AG20443 (cell line): ENCODE results near the gene IRX2.

Experiments
- DNase-seq: peaks from one replicate; pipeline ENCODE4 v3.0.0; 2012; ENCODE audit warnings: low spot score, mixed read lengths

IRX2 gene

GRCh38 chr5:2697041-2697440 lies 54.4 kb downstream of the IRX2 start:
- no peak for DNase-seq
